GM18519 (cell line): ENCODE measurements around the gene GPR137C.
A peak's percentile ranks its signal among the peaks of the same experiment; 100 is the strongest.

Experiments used
- ATAC-seq: cut with Tn5 transposase; IDR thresholded peaks from one replicate; pipeline ENCODE4 v1.9.1; 2021; ENCODE audit warnings: mild to moderate bottlenecking, moderate library complexity; ENCODE audit not compliant: unreplicated experiment, low FRiP score

Gene GPR137C

GRCh38 chr14:52552063-52552988 is at the start of gene GPR137C, which contains the start of gene TXNDC16:
Gene GPR137C, plus strand, starts transcription at chr14:52552836. Its CDS starts 312 bp downstream, at chr14:52553148.
Gene TXNDC16, minus strand, starts transcription at chr14:52552505. Its CDS starts 8,948 bp downstream, at chr14:52543557.
- ATAC-seq, result peak; percentile 94

- no peak for ATAC-seq
These were observed 39.4 kb upstream of the GPR137C start for GRCh38 chr14:52513249-52513648.

GRCh38 chr14:52514046-52514811 is 38.4 kb upstream of the GPR137C start:
- ATAC-seq, result no peak

DNA sequence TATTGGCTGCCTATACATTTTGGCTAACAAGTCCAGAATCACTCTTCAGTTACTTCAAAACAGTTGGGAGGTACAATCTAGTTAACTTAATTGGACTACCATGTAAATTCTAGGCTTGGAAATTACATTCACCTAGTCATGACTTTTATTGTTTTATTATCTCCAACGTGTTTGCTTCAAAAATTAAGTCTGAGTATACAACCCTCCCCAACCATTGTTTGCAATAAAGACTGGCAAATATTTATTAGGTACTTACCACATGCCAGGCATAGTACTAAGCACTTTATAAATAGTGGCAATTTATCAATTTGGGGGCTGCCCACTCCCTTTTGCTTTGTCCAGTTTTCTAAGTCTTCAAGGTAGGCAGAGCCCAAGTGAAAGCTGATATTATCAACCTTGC is 30.6 kb upstream of the GPR137C start:
- no peak for ATAC-seq

DNA sequence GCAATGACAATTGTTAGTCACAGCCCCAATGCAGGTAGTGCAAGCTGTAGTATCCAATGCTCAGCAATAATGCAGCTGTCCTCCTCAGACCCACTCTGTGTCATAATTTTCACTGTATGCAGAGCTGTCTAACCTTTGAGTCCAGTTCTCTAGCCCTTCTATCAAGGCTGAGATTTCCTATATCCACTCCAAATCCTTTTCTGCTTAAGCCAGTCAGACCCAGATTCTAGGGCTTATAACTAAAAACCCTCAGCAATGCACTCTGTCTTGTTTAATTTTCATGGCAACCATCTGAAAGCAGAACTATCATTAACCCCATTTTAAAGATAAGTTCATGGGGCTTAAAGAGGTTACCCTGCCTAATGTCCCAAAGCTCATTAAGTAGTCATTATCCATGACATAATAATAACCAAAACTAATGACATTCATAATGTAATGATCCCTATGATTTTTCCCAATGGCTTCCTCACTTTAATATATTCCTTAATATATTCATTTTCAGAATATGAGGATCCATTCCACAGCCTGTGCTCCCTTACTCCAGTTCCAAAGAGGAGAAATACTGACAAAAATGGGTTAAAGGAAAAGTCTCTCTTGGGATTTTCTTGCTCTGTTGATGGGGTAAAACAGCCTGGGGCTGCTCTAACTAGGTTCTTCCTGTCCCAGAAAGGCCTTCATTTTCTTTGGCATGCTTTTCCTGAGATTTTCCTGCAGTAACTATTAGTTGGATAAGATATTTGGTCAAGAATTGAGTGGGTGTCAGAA is 29.9 kb upstream of the GPR137C start:
- no peak for ATAC-seq

DNA sequence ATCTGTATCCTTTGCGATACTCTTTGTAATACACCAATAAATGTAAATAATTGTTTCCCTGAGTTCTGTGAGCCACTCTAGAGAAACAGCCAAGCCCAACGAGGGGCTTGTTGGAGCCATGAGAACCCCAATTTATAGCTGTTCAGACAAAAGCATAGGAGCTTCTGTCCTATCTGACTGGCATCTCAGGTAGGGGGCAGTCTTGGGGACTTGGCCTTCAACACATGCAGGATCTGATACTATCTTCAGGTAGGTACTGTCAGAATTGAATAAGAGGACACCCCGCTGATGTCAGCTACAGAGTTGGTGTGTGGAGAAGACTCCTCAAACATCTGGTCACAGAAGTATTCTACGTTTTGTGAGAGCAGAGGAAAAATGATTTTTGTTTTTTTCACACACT is 25.6 kb upstream of the GPR137C start:
- no peak for ATAC-seq

- ATAC-seq, result no peak
These were observed 21.2 kb upstream of the GPR137C start for GRCh38 chr14:52531481-52531880.

- no peak for ATAC-seq
These were observed 16.4 kb upstream of the GPR137C start for GRCh38 chr14:52536269-52536668.

DNA sequence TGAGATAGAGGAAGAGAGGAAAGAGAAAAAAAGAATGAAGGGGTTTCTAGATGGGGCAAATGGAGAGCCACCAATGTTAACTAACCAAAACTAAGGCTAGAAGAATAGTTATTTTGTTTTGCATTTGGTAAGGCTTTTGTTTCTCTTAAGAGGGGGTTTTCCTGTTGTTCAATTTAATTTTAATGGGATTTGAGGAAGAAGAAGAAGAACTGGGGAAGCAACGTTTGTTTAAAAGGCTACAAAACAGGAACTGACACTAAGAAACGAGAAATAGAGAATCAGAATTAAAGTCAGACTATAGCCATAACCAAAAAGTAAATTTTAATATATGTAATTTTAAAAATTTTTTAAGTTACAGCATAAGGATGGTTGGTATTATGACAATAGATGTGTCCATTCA is 14.0 kb upstream of the GPR137C start:
- no peak for ATAC-seq

DNA sequence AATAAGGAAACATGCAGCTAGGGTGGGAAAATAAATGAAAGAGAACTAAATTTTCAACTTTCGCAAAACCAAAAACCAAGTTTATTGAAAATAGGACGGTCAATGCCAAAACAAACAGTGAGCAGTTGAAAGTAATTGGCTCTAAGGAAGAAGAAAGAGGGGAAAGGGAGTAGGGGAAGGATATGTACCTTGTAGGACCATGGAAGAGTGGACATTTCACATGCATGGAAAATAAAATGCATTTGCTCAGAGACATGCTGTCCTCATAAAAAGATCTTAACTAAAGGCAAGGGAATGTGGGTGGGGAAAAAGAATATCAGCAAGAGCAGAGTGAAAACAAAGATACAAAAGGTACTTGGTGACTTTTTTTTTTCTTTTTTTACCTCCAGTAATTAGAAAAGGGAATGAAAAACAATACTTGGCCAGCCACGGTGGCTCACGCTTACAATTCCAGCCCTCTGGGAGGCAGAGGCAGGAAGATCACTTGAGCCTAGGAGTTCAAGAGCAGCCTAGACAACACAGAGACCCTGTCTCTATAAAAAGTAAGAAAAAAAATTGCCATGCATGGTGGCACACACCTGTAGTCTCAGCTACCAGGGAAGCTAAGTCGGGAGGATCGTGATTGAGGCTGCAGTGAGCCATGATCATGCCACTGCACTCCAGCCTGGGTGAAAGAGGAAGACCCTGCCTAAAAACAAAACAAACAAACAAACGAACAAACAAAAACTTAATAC is 6.9 kb upstream of the GPR137C start:
- no peak for ATAC-seq

DNA sequence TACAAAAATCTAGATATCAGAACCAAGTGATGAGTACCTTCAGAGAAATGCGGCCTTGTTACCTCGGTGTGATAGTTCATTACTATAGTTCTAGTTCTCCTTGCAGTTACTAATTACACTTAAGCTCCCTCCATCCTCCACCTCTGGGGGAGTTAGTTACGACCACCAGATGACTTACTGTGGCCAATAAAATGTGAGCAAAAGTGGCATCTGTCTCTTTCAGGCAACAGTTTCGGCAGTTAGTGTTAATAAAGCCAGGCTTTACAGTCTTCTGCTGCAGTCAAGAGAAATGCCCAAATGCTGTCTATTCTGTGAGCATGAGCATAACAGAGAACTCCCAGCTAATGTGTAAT is 6.3 kb upstream of the GPR137C start:
- ATAC-seq, result no peak

DNA sequence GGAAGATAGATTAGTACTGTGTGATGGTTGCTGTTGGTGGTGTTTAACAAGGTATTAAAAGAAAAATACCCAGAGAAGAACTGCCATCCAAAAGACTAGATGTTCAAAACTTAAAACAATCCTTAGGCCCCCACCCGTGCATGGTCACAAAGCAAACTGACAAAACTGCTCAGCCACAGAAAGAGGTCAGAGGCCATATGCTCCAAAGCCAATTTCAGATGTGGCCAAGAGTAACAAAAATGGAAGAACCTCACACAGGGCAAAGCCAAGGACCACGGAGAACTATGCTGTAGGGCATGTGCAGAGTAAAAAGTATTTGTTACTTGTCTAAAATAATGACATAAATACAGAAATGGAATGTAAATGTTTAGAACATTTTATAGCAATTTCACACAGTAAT is 5.6 kb upstream of the GPR137C start:
- no peak for ATAC-seq

GRCh38 chr14:52547526-52547925 is 5.1 kb upstream of the GPR137C start:
- ATAC-seq, result no peak

- no peak for ATAC-seq
These were observed 2.0 kb upstream of the GPR137C start for GRCh38 chr14:52550661-52551060.

DNA sequence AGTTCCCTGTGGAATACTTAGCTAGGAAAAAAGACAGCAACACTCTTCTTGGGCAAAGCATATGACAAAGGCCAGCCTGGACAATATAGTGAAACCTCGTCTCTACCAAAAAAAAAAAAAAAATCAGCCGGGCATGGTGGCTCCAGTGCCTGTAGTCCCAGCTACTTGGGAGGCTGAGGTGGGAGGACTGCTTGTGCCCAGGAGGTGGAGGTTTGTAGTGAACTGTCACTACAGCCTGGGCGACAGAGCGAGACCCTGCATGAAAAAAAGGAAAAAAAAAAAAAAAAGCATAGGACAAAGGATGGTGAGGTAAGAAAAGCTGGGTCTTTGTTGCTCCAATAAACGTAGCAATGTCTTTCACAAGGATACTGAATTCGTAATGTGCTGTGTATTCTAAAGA is 1.4 kb upstream of the GPR137C start:
- ATAC-seq, result no peak

DNA sequence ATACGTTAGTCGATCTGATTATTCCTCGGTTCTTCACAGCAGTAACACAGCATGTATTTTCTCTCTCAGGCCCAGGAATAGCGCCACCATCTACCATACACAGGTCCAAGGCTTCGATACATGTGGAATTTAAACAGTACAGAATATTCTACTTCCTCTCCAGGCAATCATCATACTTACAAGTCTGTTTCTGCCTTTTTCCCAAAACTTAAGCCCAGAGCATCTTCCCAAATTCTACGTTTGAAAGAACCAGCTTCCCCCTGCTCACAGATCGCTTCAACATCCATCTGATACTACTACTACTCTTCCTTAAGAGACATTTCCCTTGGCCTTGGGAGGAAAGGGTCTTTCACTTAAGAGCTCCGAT is 957 bp upstream of the GPR137C start:
- no peak for ATAC-seq

GRCh38 chr14:52553002-52553670 is 500 bp downstream of the GPR137C start:
- no peak for ATAC-seq

- no peak for ATAC-seq
These were observed 1.3 kb downstream of the GPR137C start for GRCh38 chr14:52553671-52554575.

DNA sequence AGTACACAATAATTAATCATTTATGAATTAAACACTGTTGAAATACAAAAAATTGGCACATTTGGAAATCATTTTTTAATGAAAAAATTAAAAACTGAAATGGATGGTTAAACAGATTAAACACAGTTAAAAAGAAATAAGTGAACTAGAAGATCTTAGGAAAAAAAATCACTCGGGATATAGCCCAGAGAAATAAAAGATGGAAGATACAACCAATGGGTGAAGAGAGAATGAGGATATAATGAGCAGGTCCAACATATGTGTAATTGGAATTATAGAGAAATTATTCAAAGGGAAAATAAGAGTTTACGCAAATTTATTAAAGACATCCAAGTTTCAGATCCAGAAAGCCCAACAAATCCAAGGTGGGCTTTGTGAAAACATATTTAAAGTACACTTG is 6.1 kb downstream of the GPR137C start:
- no peak for ATAC-seq
